Mucosa of descending colon (tissue), 3 donors: ENCODE results near the gene GIN1. TPM values are rescaled to one million over a fixed set of nuclear protein-coding genes. Genes with fewer than 3 reads are reported as not detected.
"Not testable (repeated sequence)": the region's sequence is repeated elsewhere in the genome, so short reads cannot be mapped to it uniquely, and the experiment has no call there.

Experiments used
- ATAC-seq: fragments of 200-7000 bp; cut with Tn5 transposase; one replicate; pipeline ENCODE4 v1.9.1; 2020; ENCODE audit warnings: mild to moderate bottlenecking, moderate library complexity
- DNase-seq, 3 donors: peaks; one replicate each; pipeline ENCODE4 v3.0.0-alpha.2; 2020
- H3K36me3 ChIP-seq: fragments of 200-600 bp; one replicate; pipeline ENCODE4 v1.8.0; 2021; ENCODE audit warnings: low read depth, mild to moderate bottlenecking
- H3K4me1 ChIP-seq: fragments of 200-600 bp; one replicate; pipeline ENCODE4 v1.8.0; 2021; ENCODE audit warnings: low read depth, mild to moderate bottlenecking
- H3K4me3 ChIP-seq: fragments of 200-600 bp; one replicate; pipeline ENCODE4 v1.8.0; 2021; ENCODE audit warnings: mild to moderate bottlenecking
- H3K9me3 ChIP-seq: fragments of 200-600 bp; one replicate; pipeline ENCODE4 v1.8.0; 2021; ENCODE audit warnings: mild to moderate bottlenecking
- CTCF ChIP-seq: fragments of 200-600 bp; IDR thresholded peaks from one replicate; pipeline ENCODE4 v1.8.0; 2022; ENCODE audit warnings: antibody characterized with exemption, mild to moderate bottlenecking
- intact Hi-C, 2 donors: fragments of 100-400 bp; cut with DNase I in 1 of 2; cut with micrococcal nuclease in 1 of 2; formaldehyde crosslinking; loops; one replicate each; pipeline versions ENCODE4 v1.11.0 to v1.11.1; 2022; cut with DNase I, micrococcal nuclease
- long read RNA-seq, 2 donors: library from polyadenylated mRNA; unstranded; transcript quantifications; one replicate each; pipeline ENCODE4 v2.0.0, GENCODE V29; 2019 to 2021
- total RNA-seq, 3 donors: library from RNA; stranded (reverse); fragmentation: NEBNext Ultra II Directional in 2 of 3; extraction: Animal tissue kit (Norgen Biotek cat#: 25700) in 2 of 3; gene quantifications; one replicate each; pipeline versions ENCODE4 v1.2.1 to v1.2.4, GENCODE V29; 2021 to 2023
- donor health status: DM: no; HTN: no; CAD: no; lungs with moderate emphysema.
- donor health status: DM: no; HTN: no; CAD: no.
- donor health status: DM: no; HTN: yes; CAD: no.

GIN1 gene, protein sequence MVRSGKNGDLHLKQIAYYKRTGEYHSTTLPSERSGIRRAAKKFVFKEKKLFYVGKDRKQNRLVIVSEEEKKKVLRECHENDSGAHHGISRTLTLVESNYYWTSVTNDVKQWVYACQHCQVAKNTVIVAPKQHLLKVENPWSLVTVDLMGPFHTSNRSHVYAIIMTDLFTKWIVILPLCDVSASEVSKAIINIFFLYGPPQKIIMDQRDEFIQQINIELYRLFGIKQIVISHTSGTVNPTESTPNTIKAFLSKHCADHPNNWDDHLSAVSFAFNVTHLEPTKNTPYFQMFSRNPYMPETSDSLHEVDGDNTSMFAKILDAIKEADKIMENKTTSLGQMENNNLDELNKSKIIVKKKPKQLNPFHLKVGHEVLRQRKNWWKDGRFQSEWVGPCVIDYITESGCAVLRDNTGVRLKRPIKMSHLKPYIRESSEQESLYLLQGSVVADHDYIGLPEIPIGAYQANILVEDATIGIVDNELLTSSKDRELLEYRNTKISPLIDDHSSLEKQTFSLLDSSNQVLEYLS
- total RNA-seq, result 1 to 10 TPM; 6.7 to 9.1 (median 6.9) TPM
- long read RNA-seq, donor 1, partial matches to known transcripts, result 0 of 9 reads
- long read RNA-seq, donor 1, other reads (novel, unspliced or antisense), result 5 of 9 reads
- long read RNA-seq, donor 2, result 0 reads

DNA sequence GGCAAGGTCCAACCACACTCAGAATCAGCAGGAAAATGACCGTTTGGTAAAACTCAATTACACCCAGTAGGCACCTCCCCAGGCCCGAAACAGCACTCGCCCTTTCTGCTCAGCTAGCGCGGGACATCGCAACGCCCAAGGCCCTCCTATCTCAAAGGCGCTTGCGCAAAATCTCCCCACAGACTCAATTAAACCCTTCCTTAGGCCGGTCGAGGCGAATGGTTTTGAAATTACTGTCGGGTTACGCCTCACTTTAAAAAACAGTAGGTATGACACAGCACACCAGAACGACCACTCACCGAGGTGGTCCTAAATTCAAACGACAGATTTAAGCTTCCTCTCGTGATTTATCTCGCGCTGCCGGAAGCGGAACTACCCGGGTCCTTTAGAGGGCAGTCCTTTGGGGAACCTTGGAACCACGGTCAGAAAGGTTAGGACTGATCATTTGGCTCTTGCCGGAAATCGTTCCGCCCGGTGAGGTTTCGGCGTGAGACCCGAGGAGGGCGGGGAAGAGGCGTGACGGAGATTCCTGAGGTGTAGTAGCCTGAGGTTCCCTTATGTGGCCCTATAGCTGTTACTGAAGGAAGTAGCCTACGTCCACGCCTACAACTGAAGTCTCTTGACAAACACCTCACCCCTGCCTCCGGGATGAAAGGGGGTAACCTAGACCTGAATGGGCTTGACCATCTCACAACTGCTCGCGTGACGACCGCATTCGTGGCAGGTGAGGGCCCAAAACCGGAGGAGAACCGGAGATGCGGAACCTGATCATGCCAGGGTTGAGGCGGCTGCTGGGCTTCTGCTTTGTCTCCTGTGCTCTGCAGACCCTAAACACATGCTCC lies at the start of gene GIN1, which contains the start of gene PPIP5K2:
GIN1 (minus strand) TSS at position 374 of the 842 bp plus-strand sequence. CDS start 11,431 bp downstream, outside the sequence.
PPIP5K2 (plus strand) TSS at position 537 of the 842 bp plus-strand sequence. CDS start 9,289 bp downstream, outside the sequence.
- peak within 1 kb of the TSS; percentile 61 for H3K4me3 ChIP-seq
- no peaks in the 10 kb centered on the region for H3K36me3 ChIP-seq
- ATAC-seq (peak; percentile 96), DNase-seq (peak; percentile 97 to 99 (median 99))
- H3K9me3 ChIP-seq, result no peaks in the 10 kb centered on the region
- intact Hi-C loops, result no loop called here
- TF ChIP-seq CTCF, result no peak
- H3K4me1 ChIP-seq, result no peaks in the 10 kb centered on the region

GRCh38 chr5:103166706-103167105 lies 46.8 kb upstream of the GIN1 start:
- H3K9me3 ChIP-seq, result no peaks in the 10 kb centered on the region
- no peaks in the 10 kb centered on the region for H3K36me3 ChIP-seq
- no peaks in the 10 kb centered on the region for H3K4me1 ChIP-seq
- DNase-seq, result no peak
- ATAC-seq, result no peak
- intact Hi-C loops, result no loop called here
- H3K4me3 ChIP-seq, result no peak overlapping the region
- no peak for TF ChIP-seq CTCF

GRCh38 chr5:103151156-103151555 lies 31.2 kb upstream of the GIN1 start:
- Histone ChIP-seq H3K9me3 (no peaks in the 10 kb centered on the region), H3K36me3 (no peaks in the 10 kb centered on the region), H3K4me3 (no peak overlapping the region), H3K4me1 (no peaks in the 10 kb centered on the region)
- no peak for TF ChIP-seq CTCF
- no peak for DNase-seq
- no peak for ATAC-seq
- intact Hi-C loops, result no loop called here

DNA sequence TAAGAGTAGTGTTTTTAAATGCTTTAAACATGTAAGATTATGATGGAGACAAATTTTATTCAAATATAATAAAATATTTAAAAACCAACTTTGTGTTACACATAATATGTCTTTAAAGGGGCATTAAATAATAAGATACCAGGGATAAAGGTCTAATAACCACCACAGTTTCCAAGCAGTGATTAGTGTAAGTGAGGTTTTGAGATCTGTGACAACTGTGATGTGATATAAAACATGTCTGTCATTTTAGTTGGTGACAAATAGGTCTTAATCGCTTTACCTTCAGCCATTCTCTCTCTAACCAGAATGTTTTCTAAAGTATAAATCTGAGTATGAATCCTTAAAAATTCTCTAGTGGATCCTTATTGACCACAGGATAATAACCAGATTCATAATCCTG lies 28.3 kb upstream of the GIN1 start:
- DNase-seq (no peak), ATAC-seq (no peak)
- Histone ChIP-seq H3K36me3 (no peaks in the 10 kb centered on the region), H3K4me1 (no peaks in the 10 kb centered on the region), H3K9me3 (no peaks in the 10 kb centered on the region), H3K4me3 (no peak overlapping the region)
- no peak for TF ChIP-seq CTCF
- intact Hi-C loops, result no loop called here

- H3K4me3 ChIP-seq, result no peak overlapping the region
- no peaks in the 10 kb centered on the region for H3K36me3 ChIP-seq
- DNase-seq (no peak), ATAC-seq (no peak)
- H3K9me3 ChIP-seq, result no peaks in the 10 kb centered on the region
- H3K4me1 ChIP-seq, result no peaks in the 10 kb centered on the region
- intact Hi-C loops, result no loop called here
- TF ChIP-seq CTCF, result no peak
Observed at GRCh38 chr5:103145196-103145595, 25.3 kb upstream of the GIN1 start.

DNA sequence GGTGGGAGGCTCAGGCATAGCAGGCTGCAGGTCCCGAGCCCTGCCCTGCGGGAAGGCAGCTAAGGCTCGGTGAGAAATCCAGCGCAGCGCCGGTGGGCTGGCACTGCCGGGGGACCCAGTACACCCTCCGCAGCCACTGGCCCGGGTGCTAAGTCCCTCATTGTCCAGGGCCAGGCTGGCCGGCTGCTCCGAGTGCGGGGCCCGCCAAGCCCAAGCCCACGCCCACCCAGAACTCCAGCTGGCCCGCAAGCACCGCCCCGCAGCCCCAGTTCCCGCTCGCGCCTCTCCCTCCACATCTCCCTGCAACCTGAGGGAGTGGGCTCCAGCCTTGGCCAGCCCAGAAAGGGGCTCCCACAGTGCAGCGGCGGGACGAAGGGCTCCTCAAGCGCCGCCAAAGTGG lies 22.2 kb upstream of the GIN1 start:
- H3K4me1 ChIP-seq, H3K9me3 ChIP-seq, H3K4me3 ChIP-seq, intact Hi-C loops, ATAC-seq, H3K36me3 ChIP-seq: not testable (repeated sequence)
- peak in 1 of 3 donors; percentile 37 for DNase-seq
